HG02852 (cell line): ENCODE measurements around the gene RNF220.

ENCODE experiments used
- ATAC-seq: cut with Tn5 transposase; IDR thresholded peaks from one replicate; pipeline ENCODE4 v1.9.1; 2021; ENCODE audit warnings: mild to moderate bottlenecking, moderate library complexity; ENCODE audit not compliant: unreplicated experiment

The RNF220 gene

DNA sequence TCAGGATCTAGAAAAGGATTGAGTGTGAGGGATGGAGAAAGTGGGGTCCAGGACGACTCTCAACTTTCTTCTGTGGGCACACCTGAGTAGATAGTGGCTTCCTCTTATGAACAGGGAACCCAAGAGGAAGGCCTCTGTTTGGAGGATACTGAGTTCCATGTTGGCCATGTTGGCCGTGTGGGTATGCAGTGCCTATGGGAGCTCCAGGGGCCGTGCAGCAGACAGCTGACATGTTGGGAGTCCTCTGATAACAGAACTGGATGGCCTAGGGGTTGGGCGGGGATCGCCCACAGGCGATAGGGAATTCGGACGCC lies 226.2 kb downstream of the RNF220 start:
- peak; percentile 10 for ATAC-seq

DNA sequence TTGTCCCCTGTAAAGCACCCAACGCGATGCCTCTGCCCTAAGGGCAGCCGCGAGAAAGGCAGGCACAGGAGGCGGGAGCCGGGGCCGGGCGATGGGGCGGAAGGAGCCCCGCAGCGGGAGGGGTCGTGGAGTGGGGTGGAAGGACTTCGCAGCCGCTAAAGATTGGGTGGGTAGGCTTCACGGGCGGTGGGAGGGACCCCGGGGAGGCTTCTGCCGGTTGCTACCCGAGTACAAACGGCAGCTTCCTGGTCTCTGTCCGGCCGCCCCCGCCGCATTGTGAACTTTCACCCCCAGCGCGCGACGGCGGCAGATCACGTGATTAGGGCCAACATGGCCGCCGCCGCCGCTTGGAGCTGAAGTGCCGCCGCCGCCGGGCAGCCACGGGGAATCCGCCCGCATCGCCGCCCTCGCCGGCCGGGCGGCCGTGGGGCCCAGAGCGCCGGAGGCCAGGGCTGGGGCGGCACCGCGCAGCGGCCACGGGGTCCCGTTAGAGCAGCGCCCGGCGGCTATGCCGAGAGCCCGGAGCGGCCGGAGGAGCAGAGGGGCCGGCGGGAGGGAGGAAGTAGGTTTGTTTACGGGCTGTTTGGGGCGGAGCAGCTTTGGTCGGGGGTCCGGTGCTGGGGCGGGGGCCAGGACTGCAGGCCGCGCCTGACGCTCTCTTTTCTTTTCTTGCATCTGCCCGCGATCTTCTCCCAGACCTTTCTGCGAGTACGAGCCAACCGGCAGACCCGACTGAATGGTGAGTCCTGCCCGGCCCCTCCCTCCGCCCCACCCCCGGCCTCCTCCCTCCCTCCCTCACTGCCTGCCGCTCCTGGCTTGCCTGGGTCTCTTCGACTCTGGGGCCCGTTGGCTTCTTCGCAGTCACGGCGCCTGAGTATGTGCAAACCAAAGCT lies 226.8 kb downstream of the RNF220 start:
- peak; percentile 70 for ATAC-seq

DNA sequence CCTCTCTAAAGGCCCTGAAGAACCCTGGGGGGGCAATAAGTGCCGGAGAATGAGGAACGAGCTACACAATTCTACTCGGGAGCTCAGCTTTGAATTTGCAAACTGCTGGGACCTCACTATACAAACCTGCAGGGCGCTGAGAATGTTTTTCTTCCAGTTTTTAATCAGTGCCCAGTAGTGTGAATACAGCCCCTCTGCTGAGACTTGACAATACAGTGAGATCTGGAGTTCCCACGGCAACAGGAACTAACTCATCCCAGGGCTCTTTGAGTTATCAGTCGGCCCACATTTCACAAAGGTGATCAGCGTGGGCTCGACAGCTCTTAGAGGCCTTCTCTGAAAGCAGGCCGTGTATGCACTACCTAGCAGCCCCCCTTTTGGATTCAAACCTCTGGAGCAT lies 227.5 kb downstream of the RNF220 start:
- no peak for ATAC-seq

DNA sequence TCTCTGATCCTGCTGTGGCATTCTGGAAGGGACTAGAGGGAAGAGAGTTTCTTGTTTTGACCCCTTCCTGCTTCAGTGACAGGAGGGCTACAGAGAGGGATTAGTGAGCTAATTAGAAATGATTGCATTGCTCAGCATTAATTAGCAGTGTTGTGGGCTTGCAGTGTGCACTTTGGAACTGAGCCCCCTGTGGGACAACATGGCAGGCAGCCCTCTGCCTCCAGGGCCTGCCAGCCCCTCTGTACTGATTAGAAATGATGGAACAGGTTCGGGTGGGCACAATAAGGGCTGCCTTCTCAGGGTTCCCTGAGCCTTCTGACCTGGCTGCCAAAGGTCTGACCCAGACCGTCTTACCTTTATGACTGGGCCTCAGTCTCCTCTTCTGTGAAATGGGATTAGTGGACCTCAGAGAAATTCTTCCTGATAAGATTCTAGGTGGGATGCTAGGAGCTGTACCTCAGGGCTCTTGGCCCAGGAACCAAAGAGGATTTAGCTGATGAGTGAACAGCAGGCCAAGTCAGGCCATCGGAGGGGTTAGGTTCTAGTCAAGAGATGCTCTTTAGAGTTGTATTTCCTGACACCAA lies 229.6 kb downstream of the RNF220 start:
- ATAC-seq, result no peak

DNA sequence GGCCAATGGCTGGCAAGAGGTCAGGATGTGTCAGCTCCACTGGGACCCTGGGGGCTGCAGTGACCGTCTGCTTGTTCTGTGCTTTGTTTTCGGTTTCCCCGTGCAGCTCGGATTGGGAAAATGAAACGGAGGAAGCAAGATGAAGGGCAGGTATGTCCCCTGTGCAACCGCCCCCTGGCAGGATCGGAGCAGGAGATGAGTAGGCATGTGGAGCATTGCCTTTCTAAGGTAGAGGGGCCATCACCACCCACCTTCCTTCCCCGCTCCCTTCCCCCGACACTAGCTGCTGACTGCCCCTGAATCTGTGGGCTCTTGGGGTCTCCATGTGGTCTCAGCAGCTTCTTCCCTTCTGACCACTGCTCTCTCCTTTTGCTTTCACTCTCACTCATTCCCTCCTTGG lies 230.4 kb downstream of the RNF220 start:
- no peak for ATAC-seq

DNA sequence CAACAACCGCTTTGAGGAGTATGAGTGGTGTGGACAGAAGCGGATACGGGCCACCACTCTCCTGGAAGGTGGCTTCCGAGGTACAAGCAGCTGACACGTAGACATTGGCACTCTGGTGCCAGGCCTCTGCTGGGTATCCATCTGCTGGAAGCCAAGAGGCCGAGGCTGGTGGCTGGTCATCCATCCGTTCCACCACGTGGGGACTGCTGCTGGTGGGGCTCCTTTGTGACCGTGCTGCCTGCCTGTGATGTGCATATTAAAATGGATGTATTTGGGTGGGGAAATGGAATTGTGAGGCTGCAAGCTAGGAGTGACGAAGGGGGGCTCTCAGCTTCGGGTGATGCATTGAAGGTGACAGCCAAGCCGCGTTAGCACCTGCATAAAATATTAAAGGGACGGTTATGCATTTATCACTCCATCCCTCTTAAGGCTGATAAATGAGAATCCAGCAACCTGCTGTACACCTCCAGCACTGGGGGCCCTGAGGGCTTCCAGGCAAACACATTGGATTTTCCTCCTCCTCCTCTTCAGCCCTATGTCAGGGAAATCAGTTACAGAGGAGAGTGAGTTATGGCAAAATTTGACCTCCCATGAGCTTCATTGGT lies 231.1 kb downstream of the RNF220 start:
- no peak for ATAC-seq

DNA sequence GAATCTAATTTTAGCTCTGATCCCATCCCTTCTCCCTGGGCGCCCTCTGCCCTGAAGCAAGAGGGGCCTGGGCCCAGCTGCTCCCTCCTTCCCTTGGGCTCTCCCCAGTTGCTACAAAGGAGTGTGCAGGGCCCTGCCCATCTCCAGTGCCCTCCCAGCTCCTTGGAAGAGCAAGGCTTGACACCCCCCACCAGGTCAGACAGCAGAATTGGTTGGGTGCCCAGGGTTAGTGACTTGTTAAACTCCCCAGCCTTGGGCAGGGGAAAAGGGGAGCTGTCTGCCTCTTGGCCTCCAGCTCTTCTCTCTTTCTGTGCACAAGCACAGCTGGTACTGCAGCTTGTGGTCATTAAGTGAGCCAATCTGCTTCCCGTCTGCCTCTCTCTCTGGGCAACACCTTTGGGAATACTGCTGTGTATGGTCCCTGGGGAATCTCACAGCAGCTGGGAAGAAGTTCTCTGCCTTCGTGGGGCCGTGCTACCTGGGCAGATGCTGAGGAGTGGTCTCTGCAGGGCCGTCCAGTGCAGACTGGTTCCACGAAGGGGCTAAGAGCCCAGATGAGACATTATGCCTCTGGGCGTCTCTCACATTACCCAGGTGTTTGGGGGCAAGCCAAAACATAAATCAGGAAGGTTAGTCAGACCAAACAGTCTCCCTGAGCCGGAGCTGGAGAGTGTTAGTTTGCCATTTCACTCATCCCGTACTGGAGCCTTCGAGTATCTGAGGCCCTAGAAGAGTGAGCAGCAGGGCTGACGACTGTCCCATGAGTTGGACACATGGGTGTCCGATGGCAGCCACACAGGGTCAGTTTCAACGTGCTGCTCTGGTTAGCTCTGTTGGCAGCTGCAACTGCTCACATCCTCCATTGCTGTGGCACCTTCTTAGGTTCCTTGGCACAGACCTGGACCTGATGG lies 231.9 kb downstream of the RNF220 start:
- no peak for ATAC-seq

DNA sequence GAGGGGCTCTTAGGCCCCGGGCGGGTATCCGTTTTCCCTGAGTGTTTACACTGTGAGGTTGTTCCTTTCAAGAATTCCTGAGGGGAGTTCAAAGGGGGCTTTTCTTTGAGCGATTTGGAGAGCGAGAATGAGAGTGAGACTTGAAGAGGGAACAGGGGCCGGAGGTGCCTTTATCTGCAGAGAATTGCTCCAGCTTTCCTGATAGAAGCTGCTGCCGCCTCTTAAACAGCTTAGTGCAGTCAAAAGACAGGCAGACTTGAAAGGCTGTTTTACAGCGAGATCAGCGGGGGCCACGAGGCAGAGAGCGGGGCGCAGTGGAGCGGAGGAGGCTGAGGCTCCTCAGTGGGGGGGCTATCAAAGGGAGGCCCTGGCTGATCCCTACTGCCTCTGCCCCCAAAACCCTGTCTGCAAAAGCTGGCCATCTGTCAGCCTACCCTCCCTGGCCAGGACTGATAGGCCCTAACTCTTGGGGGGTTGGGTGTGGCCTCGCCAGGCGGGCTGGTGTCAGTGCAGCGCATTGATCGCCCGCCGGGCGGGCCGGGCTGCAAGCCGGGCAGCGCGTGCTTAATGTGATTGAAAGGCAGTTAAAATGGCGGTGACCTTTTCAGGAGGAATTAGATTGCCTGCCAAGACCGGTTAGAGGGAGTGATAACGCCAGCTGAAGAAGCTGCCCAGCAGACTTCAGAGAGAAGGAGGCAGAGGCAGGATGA lies 232.8 kb downstream of the RNF220 start:
- ATAC-seq, result no peak

DNA sequence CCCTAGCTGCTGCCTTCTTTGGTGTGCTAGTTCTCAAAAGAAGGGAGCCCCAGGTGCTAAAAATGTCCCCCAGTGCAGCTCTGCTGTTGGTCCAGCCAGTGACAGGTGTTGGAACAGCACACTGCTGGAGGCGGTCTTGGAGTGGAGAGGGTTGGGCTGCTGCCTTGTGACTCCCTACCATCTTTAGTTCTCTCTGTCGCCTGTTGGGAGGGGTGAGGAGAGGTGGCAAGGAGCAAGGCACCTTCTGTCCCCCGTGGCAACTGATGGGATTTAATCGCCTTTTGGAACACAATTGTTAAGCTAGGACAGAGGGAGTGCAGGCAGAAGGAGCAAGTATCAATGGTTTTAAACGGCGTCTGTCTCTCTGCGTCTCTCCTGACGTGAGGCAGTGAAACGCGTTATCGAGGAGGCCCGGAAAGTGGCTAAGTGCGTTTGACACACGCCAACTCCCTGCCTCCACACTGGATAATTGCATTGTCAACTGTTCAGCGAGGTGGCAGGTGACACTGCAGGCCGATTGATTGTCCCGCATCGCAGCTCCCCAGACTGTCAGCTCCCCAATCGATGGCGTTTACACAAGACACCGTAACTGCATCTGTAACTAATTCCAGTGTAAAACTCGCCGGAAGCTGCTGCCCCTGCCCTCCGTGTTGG lies 235.3 kb downstream of the RNF220 start:
- ATAC-seq, result no peak

DNA sequence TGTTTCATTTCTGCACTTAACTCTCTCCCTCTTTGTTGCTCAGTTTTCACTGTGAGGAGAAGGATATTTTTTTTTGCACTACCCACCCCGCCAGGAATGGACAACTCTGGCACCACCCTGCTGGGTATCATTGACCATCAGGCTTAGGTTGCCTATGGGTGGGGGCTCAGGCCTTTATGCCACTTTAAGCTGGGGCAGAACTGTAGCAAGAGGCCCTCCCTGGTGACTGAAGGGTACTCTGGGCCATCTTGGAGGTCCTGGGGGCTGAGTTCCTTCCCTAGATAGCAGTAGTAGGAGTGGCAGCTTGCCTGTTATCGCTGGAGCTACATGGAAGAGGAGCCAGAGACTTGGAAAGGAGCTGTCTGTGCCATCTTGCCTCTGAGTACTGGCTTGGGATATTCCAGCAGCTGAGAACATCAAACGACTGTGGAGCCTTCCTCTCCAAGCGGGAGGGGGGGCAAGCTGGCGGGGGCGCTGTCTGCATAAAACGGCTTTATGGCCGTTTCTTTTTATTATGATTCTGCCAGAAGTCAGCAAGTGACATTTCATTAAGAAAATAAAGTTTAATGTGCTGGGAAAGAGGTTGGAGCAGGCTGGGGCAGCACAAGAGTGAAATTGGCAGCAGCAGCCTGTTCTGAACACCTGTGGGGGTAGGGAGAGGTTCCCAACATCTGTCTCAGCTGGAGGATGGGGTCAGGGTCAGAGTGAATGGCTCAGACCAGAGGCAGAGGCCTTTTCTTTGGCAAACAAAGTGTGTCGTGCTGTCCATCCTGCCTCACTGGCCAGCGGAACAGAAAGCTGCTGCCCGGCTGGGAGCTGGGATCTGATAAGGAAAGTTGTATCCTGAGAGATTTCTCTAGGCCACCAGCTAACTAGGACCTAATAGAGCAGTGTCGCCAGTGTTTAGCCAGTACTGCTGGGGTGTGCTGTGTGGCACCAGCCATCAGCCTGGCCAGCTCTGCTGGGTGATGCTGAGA lies 236.4 kb downstream of the RNF220 start:
- ATAC-seq, result no peak

DNA sequence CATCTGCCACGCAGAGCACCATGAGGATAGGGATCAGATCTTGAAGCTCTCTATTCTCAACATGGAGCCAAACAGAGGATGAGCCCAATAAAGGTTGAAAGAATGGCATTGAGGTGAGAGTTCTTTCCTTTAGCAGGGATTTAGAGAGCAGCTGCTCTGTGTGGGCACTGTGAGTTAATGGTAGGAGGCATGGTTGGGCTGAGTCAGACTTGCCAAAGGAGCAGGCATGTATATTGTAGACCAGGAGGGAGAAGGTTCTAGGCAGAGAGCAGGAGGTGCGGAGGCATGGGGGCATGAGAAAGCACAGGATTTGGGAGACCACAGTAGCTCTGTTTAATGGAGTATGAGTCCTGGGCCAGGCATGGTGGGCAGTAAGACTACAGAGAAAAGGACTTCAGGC lies 237.2 kb downstream of the RNF220 start:
- ATAC-seq, result no peak

DNA sequence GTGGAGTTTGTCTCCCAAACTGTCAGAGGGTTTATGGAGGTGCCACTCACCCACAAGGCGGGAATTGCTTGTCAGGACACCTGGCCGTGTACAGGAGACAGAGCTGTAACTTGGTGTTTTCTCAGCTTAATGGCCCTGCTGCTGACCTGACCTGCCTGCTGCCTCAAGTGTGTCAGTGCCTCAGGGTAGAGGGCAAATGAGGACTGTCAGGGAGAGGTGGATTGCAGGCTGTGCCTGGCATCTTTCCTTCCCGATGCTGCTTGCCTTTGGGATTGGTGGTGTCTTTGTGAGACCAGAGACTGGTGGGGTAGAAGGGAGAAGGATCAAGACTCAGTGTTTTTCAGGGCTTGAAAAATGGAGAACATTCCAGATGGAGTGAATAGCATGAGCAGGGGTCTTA lies 237.9 kb downstream of the RNF220 start:
- ATAC-seq, result no peak

DNA sequence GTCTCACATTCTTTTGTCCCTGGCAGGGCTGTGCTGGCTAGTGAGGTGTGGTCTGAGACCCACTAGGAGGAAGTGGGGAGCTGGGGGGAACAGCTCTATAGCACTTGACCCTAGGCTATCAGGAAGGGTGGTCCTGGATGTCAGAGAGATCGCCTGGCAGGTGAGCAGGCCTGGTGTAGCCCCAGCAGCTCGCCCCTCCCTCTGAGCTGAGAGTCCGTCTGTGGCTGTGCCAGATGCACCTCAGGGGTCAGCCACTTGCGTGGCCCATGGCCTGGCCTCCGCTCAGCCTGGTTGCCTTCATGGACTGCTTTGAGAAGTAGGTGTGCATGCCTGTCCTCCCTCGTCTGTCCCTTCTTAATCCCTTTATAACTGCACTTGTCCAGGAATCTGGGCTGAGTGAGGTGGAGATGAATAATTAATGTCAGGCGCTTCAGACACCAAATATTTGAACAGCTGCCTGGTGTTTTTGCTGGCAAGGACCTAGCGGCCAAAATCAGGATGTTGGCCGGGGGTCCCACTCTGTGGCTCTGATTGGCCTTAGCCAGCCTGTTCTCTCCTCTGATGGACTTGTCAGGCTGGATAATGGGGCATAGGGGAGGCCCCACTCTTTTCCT lies 238.8 kb downstream of the RNF220 start:
- ATAC-seq, result no peak

DNA sequence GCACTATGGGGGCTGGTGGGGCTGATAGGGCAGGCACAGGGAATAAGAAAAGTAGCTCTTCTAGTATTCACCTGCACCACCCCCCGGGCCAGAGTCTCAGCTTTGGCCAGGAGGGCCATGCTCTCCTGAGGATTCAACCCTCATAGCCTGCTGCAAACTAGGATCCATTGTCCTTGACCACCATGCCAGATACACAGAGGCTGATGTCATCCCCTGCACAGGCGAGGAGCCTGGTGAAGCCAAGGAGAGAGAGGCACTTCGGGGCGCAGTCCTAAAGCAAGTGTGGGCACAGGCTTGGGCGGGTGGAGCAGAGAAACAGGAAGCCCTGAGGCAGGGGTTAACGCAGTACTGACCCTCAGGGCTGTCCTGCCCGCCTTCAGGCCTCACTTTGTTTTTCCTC lies 239.8 kb downstream of the RNF220 start:
- no peak for ATAC-seq

DNA sequence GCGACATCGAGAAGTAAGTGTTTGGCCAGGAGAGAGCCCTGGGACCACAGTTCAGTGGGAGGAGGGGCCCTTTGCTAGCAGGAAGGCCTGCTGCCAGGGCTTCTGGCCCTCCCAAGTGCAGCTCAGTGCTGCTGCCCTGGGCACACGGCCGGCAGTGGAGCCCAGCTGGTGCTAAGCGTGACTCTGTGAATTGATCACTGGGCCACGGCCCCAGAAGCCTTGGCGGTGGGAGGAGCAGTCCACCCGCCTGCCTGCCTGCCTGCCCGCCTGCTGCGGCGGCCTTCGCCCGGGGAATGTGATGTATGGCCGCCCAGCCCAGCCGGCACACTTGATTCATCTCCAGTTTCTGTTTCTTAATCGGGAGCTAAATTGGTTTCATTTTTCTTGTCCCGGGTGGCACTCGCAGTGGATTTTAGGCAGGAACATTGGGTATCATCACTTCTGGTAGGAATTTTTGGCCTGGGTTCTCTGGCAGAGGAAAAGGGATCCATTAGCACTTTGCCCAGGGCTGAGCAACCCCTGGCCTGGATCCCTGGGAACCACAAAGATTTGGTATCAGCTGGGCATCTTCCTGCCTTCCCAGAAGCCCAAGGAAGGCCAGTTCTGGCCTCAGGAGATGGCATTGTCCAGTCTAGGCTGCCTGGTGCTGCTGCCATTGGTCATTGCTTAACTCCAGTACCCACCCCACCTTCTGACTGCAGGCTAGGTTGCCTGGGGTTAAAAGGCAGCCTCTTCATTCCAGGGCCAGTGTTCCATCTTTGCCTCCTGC lies 240.6 kb downstream of the RNF220 start:
- ATAC-seq, result no peak

DNA sequence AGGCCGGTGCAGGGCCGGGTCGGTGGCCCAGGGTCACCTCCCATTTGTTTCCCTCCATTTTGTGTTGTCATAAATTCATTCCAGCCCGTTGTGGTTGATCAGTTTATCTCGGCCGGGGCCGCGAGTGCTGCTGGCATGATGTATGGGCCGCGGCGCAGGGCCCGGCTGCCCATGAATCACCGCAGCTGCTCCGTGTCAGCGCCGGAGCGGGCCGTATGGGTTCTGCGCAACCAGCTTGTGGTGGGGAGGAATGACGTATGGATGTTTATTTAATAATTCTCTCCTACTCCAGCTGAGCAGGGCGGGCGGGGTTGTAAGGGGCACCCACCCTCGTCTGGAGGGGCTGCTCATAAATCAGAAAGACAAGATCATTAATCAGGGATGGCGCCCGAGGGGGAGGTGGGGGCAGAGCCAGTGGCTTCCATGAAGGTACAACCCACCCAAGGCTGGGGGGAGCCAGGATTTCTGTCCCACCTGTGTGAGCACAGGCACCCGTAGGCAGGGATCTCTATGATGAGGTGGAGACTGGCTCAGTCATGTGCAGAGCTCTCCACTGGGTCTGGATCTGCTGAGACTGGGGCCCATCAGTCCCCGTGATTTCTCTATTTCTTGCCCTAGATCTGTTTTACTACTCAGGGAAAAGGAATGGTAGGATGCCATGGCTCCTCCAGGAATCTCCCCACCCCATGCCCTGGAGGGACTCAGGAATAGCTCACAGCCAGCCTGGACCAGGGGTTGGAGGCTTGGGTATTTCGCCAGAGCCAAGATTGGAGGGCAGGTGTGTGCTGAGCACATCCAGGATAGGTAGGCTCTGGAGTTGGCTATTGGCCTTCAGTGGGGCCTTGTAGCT lies 241.4 kb downstream of the RNF220 start:
- ATAC-seq, result no peak

DNA sequence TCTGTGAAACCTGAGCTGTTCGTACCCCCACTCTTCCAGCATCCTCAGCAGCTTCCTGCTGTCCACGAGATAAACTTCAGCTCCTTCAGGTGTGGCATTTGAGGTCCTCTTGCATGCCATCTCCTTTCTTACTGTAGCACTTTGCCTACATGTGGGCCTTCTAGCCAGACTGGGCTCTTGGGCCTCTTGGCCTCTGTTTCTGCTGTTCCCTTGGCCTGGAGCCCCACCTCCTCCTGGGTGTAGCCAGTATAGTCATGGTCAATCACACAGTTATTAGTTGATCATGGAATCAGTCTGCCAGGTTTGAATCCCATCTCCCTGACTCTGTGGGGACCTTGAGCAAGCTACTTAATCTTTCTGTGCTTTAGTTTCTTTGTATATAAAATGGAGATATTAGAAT lies 242.8 kb downstream of the RNF220 start:
- ATAC-seq, result no peak
